Body of pancreas (tissue), 4 donors: ENCODE data around the gene ZNF384.

Experiments
- CTCF ChIP-seq, 7 experiments: fragments of 450-650 bp in 4 of 7; fragments of 200-600 bp in 3 of 7; sonication (generic) in 3 of 7; IDR thresholded peaks; one replicate each; pipeline ENCODE4 v1.5.1; 2016 to 2019; ENCODE audit warnings: antibody characterized with exemption in 7 of 7
- POLR2A ChIP-seq, 3 donors: fragments of 450-650 bp; IDR thresholded peaks; one replicate each; pipeline ENCODE4 v1.6.1; 2016; ENCODE audit warnings: antibody characterized with exemption in 3 of 3, mild to moderate bottlenecking in 2 of 3

GRCh38 chr12:6644903-6645302 lies 44.3 kb downstream of the ZNF384 start:
- TF ChIP-seq POLR2A (IDR thresholded peaks at IDR 0.05), result no peak
- TF ChIP-seq CTCF (IDR thresholded peaks at IDR 0.05), result no peak
